Astrocyte (in vitro differentiated cells and primary cell): ENCODE measurements around the gene ZNF879. TPM values are rescaled to one million over a fixed set of nuclear protein-coding genes. Genes with fewer than 3 reads are reported as not detected.

ENCODE experiments used
- DNase-seq: peaks from one replicate; pipeline ENCODE4 v3.0.0-alpha.2; 2010; ENCODE audit warnings: low read depth
- FAIRE-seq: peaks from 2 replicates; lab custom pipeline; 2011; peaks lifted over from hg19 to GRCh38; lab: Jason Lieb, UNC
- H2AFZ ChIP-seq: 2 replicates; pipeline ENCODE4 v1.6.0; 2012; ENCODE audit warnings: low read depth, low read length, inconsistent platforms
- H3K27ac ChIP-seq: 2 replicates; pipeline ENCODE4 v1.5.1; 2011; ENCODE audit warnings: low read depth, low read length, inconsistent platforms
- H3K27me3 ChIP-seq: 2 replicates; pipeline ENCODE4 v1.6.0; 2011; ENCODE audit warnings: low read length, inconsistent platforms; ENCODE audit not compliant: insufficient read depth
- H3K36me3 ChIP-seq: 2 replicates; pipeline ENCODE4 v1.5.1; 2011; ENCODE audit warnings: low read length, inconsistent platforms; ENCODE audit not compliant: insufficient read depth
- H3K4me1 ChIP-seq: 2 replicates; pipeline ENCODE4 v1.5.1; 2011; ENCODE audit warnings: low read length, inconsistent platforms; ENCODE audit not compliant: insufficient read depth
- H3K4me2 ChIP-seq: 2 replicates; pipeline ENCODE4 v1.6.0; 2012; ENCODE audit warnings: low read length, inconsistent platforms
- H3K4me3 ChIP-seq: 2 replicates; pipeline ENCODE4 v1.5.1; 2011; ENCODE audit warnings: low read depth, mild to moderate bottlenecking, low read length, inconsistent platforms; ENCODE audit not compliant: insufficient read depth
- H3K79me2 ChIP-seq: 2 replicates; pipeline ENCODE4 v1.6.0; 2012; ENCODE audit warnings: mild to moderate bottlenecking, low read length, inconsistent platforms; ENCODE audit not compliant: insufficient read depth
- H3K9ac ChIP-seq: 2 replicates; pipeline ENCODE4 v1.6.0; 2012; ENCODE audit warnings: mild to moderate bottlenecking, low read length, inconsistent platforms
- H3K9me3 ChIP-seq: 2 replicates; pipeline ENCODE4 v1.5.1; 2012; ENCODE audit warnings: low read depth, mild to moderate bottlenecking, low read length, inconsistent platforms; ENCODE audit not compliant: insufficient read depth
- H4K20me1 ChIP-seq: 2 replicates; pipeline ENCODE4 v1.6.0; 2012; ENCODE audit warnings: low read length, inconsistent platforms; ENCODE audit not compliant: insufficient read depth
- H3K27ac Mint-ChIP-seq: one replicate; pipeline ENCODE4 v1.8.0; 2021; ENCODE audit warnings: mild to moderate bottlenecking, mixed read lengths; ENCODE audit not compliant: unreplicated experiment
- H3K27me3 Mint-ChIP-seq: one replicate; pipeline ENCODE4 v1.8.0; 2021; ENCODE audit warnings: low read depth, mixed read lengths; ENCODE audit not compliant: unreplicated experiment
- H3K36me3 Mint-ChIP-seq: one replicate; pipeline ENCODE4 v1.8.0; 2021; ENCODE audit warnings: low read depth, mixed read lengths; ENCODE audit not compliant: unreplicated experiment
- H3K4me1 Mint-ChIP-seq: one replicate; pipeline ENCODE4 v1.8.0; 2021; ENCODE audit warnings: low read depth, mixed read lengths; ENCODE audit not compliant: unreplicated experiment
- H3K4me3 Mint-ChIP-seq: one replicate; pipeline ENCODE4 v1.8.0; 2021; ENCODE audit warnings: mild to moderate bottlenecking, moderate library complexity, mixed read lengths; ENCODE audit not compliant: unreplicated experiment
- H3K9me3 Mint-ChIP-seq: one replicate; pipeline ENCODE4 v1.8.0; 2021; ENCODE audit warnings: mild to moderate bottlenecking, mixed read lengths; ENCODE audit not compliant: unreplicated experiment
- CTCF ChIP-seq: IDR thresholded peaks from 2 replicates; pipeline ENCODE4 v1.5.1; 2011; ENCODE audit warnings: low read depth, mild to moderate bottlenecking, inconsistent platforms, low read length, moderate library complexity; ENCODE audit not compliant: insufficient read depth
- EZH2 ChIP-seq: IDR thresholded peaks from 2 replicates; pipeline ENCODE4 v1.6.1; 2012; ENCODE audit warnings: mild to moderate bottlenecking, low read length, inconsistent platforms; ENCODE audit not compliant: insufficient read depth
- total RNA-seq: library from RNA; stranded (reverse); gene quantifications from 2 replicates; pipeline ENCODE4 v1.2.1, GENCODE V29; 2021

ZNF879 gene
- total RNA-seq, 1 donor from 2014 or later, result 1.9 TPM

DNA sequence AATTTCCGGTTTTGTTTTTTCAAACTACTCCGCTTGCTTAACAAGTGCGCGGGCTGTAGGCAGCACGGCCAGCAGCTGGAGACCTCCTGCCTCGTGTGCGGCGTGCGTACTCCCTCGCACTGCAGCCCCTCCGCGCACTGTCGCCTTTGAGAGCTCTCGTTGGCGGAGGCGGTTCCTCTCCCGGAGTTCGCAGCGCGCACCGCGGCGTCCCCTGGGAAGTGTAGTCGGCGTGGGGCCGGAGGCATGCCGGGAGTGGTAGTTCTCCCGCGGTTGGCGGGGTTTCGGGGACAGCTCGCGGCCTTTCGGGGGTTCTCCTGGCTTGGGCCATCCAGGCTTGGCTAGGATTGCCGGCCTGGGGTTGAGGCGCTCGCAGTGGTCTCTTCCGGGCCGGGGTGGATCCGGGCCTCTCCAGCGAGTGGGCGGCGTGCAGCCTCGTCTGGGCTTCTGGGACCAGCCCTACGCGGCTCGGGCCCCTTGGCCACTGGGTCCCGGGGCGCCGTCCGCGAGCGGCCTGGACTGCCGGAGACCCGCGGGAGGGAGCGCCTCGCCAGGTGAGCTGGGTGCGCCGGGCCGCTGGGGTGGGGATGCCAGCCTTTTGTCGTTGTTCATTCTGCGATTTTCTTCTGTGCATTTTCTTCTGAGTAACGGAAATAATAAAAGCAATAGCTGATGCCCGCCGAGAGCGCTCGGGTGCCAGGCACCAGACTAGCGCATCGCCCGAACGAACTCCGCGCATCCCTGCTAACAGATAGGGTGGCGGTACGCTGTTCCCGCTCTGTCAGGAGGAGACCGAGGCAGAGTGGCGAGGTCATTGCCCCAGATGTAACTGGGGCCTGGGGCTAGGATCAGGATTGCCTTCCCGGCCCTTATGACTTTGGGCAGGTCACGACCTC, 36.8 kb downstream of the ZNF879 start, which contains the start of gene ZNF354C:
Gene ZNF354C, plus strand, starts transcription at position 258 of the 893 bp plus-strand sequence. CDS start 1,696 bp downstream, outside the sequence.
- DNase-seq, result peak; percentile 85
- no peak for FAIRE-seq
- peaks cover 9% of the 10 kb centered on the region for H3K9me3 ChIP-seq
- Mint-ChIP-seq H3K9me3 (peaks cover 31% of the 10 kb centered on the region), H3K4me1 (no peaks in the 10 kb centered on the region), H3K36me3 (peaks cover 27% of the 10 kb centered on the region), H3K27me3 (no peaks in the 10 kb centered on the region), H3K4me3 (peak within 1 kb of the TSS; percentile 89), H3K27ac (no peak within 1 kb of the TSS)
- peak within 1 kb of the TSS; percentile 74 for H3K4me3 ChIP-seq
- H3K4me1 ChIP-seq, result no peaks in the 10 kb centered on the region
- no peaks in the 10 kb centered on the region for H3K27me3 ChIP-seq
- H4K20me1 ChIP-seq, result no peaks in the 10 kb centered on the region
- no peaks in the 10 kb centered on the region for H3K36me3 ChIP-seq
- H3K79me2 ChIP-seq, result peaks cover 19% of the 10 kb centered on the region
- H3K27ac ChIP-seq, result peak within 1 kb of the TSS; percentile 46
- TF ChIP-seq EZH2 (no peak), CTCF (no peak)
- H2AFZ ChIP-seq, result peak within 1 kb of the TSS; percentile 76
- H3K4me2 ChIP-seq, result peak within 1 kb of the TSS; percentile 87
- H3K9ac ChIP-seq, result peak within 1 kb of the TSS; percentile 80

GRCh38 chr5:179061025-179061424, 37.4 kb downstream of the ZNF879 start:
- Mint-ChIP-seq H3K36me3 (peaks cover 33% of the 10 kb centered on the region), H3K27ac (no peak overlapping the region), H3K4me3 (peak overlapping the region; percentile 89), H3K9me3 (peaks cover 35% of the 10 kb centered on the region), H3K27me3 (no peaks in the 10 kb centered on the region), H3K4me1 (no peaks in the 10 kb centered on the region)
- H3K9me3 ChIP-seq, result peaks cover 13% of the 10 kb centered on the region
- peak overlapping the region; percentile 74 for H3K4me3 ChIP-seq
- peak overlapping the region; percentile 76 for H2AFZ ChIP-seq
- no peaks in the 10 kb centered on the region for H3K36me3 ChIP-seq
- H3K27me3 ChIP-seq, result no peaks in the 10 kb centered on the region
- no peaks in the 10 kb centered on the region for H4K20me1 ChIP-seq
- FAIRE-seq (no peak), DNase-seq (no peak)
- peak overlapping the region; percentile 80 for H3K9ac ChIP-seq
- peak overlapping the region; percentile 87 for H3K4me2 ChIP-seq
- peaks cover 19% of the 10 kb centered on the region for H3K79me2 ChIP-seq
- TF ChIP-seq CTCF (no peak), EZH2 (no peak)
- H3K27ac ChIP-seq, result no peak overlapping the region
- no peaks in the 10 kb centered on the region for H3K4me1 ChIP-seq

GRCh38 chr5:179065703-179066102, 42.1 kb downstream of the ZNF879 start:
- FAIRE-seq, result no peak
- no peak overlapping the region for H3K9ac ChIP-seq
- Mint-ChIP-seq H3K27ac (no peak overlapping the region), H3K27me3 (no peaks in the 10 kb centered on the region), H3K4me1 (no peaks in the 10 kb centered on the region), H3K9me3 (peaks cover 58% of the 10 kb centered on the region), H3K36me3 (peaks cover 58% of the 10 kb centered on the region), H3K4me3 (no peak overlapping the region)
- no peak overlapping the region for H3K27ac ChIP-seq
- H3K4me3 ChIP-seq, result no peak overlapping the region
- no peaks in the 10 kb centered on the region for H3K27me3 ChIP-seq
- H4K20me1 ChIP-seq, result no peaks in the 10 kb centered on the region
- no peaks in the 10 kb centered on the region for H3K36me3 ChIP-seq
- H2AFZ ChIP-seq, result no peak overlapping the region
- peaks cover 19% of the 10 kb centered on the region for H3K79me2 ChIP-seq
- H3K9me3 ChIP-seq, result peaks cover 19% of the 10 kb centered on the region
- DNase-seq, result no peak
- H3K4me1 ChIP-seq, result no peaks in the 10 kb centered on the region
- no peak for TF ChIP-seq EZH2
- no peak for TF ChIP-seq CTCF
- no peak overlapping the region for H3K4me2 ChIP-seq
